NB4 (cell line): ENCODE results near the gene PELI2.

Experiments used
- CTCF ChIP-seq: IDR thresholded peaks from one replicate; pipeline ENCODE4 v1.5.1; 2012; ENCODE audit warnings: low read depth, low read length
- POLR2A ChIP-seq: IDR thresholded peaks from 2 replicates; pipeline ENCODE4 v1.6.1; 2011; ENCODE audit warnings: mild to moderate bottlenecking; ENCODE audit not compliant: insufficient read length; ENCODE audit errors: extremely low read depth
- TF ChIP-seq, protein P1 (sequence below): IDR thresholded peaks from 2 replicates; pipeline ENCODE4 v1.6.1; 2011; ENCODE audit warnings: low read depth, low read length

GRCh38 chr14:56299306-56299984 lies 181.2 kb downstream of the PELI2 start:
- TF ChIP-seq, protein P1, sequence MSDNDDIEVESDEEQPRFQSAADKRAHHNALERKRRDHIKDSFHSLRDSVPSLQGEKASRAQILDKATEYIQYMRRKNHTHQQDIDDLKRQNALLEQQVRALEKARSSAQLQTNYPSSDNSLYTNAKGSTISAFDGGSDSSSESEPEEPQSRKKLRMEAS: no peak
- TF ChIP-seq CTCF (no peak), POLR2A (no peak)
